Cardiac fibroblast (primary cell): Measurements from ENCODE around the gene ANKRD33B.
A peak's percentile ranks its signal among the peaks of the same experiment; 100 is the strongest.

Source experiments
- DNase-seq, 2 donors: peaks; one replicate each; pipeline versions ENCODE4 v3.0.0 to v3.0.0-alpha.2; 2010; ENCODE audit warnings: low read depth in 2 of 2
- H3K4me3 ChIP-seq, 2 donors: replicated peaks in 1 of 2; 1 replicate in 1 of 2; 2 replicates in 1 of 2; pipeline ENCODE4 v1.5.1; 2011; ENCODE audit warnings: low read depth in 2 of 2, low read length in 2 of 2, mild to moderate bottlenecking in 2 of 2, moderate library complexity in 1 of 2
- TF ChIP-seq, protein P1 (sequence below): IDR thresholded peaks from one replicate; pipeline ENCODE4 v1.5.1; 2011; ENCODE audit warnings: low read depth, mild to moderate bottlenecking, low read length, inconsistent platforms

ANKRD33B gene

DNA sequence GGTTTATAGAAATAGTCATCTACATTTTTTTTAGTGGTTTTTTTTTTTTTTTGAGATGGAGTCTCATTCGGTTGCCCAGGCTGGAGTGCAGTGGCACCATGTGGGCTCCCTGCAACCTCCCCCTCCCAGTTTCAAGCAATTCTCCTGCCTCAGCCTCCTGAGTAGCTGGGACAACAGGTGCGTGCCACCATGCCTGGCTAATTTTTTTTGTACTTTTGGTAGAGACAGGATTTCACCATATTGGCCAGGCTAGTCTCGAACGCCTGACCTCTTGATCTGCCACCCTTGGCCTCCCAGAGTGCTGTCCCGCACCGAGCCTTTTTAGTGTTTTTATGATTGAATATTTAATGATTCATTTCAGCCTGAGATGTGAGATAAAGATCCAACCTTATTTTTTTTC lies 27.3 kb downstream of the ANKRD33B start:
- DNase-seq: no peak
- H3K4me3 ChIP-seq: no peak overlapping the region

DNA sequence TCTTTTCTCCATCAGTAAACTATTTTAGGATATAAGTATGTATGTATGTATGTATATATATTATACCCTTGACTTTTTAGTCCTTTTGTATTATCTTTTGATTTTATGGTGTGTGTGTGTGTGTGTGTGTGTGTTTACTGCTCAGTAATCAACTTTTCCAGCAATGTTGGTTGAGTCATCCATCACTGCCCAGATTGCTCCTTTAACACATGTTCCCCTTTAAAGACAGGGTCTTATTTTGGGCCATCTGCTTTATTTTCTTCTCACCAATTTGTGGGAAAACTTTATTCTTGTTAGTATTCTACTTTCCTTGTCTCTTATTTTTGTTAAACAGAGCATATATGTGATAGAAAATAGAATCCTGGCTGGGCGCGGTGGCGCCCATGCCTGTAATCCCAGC lies 28.1 kb downstream of the ANKRD33B start:
- TF ChIP-seq, protein P1, sequence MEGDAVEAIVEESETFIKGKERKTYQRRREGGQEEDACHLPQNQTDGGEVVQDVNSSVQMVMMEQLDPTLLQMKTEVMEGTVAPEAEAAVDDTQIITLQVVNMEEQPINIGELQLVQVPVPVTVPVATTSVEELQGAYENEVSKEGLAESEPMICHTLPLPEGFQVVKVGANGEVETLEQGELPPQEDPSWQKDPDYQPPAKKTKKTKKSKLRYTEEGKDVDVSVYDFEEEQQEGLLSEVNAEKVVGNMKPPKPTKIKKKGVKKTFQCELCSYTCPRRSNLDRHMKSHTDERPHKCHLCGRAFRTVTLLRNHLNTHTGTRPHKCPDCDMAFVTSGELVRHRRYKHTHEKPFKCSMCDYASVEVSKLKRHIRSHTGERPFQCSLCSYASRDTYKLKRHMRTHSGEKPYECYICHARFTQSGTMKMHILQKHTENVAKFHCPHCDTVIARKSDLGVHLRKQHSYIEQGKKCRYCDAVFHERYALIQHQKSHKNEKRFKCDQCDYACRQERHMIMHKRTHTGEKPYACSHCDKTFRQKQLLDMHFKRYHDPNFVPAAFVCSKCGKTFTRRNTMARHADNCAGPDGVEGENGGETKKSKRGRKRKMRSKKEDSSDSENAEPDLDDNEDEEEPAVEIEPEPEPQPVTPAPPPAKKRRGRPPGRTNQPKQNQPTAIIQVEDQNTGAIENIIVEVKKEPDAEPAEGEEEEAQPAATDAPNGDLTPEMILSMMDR: no peak
- peak in 1 of 2 donors; percentile 48 for DNase-seq
- no peak overlapping the region for H3K4me3 ChIP-seq

More for the DNA sequence above, 27.3 kb downstream of the ANKRD33B start:
- TF ChIP-seq, protein P1: no peak

DNA sequence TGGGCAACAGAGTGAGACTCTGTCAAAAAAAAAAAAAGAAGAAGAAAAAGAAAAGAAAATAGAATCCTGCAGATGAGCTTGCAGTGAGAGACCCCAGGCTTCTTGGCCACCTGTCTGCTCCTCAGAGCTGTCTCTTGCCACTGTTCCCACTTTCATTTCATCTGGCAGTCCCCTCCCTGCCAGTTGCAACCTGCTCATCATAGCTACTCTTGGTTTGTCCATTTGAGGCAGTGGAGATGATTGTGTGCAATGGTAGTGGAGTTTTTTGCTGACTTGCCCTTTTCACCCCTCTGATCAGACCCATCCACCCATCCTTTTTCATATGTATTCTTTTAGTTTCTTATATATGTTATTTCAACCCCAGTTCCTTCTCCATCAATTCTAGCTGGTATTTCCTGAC lies 28.7 kb downstream of the ANKRD33B start:
- DNase-seq: no peak
- TF ChIP-seq, protein P1: no peak
- no peak overlapping the region for H3K4me3 ChIP-seq

DNA sequence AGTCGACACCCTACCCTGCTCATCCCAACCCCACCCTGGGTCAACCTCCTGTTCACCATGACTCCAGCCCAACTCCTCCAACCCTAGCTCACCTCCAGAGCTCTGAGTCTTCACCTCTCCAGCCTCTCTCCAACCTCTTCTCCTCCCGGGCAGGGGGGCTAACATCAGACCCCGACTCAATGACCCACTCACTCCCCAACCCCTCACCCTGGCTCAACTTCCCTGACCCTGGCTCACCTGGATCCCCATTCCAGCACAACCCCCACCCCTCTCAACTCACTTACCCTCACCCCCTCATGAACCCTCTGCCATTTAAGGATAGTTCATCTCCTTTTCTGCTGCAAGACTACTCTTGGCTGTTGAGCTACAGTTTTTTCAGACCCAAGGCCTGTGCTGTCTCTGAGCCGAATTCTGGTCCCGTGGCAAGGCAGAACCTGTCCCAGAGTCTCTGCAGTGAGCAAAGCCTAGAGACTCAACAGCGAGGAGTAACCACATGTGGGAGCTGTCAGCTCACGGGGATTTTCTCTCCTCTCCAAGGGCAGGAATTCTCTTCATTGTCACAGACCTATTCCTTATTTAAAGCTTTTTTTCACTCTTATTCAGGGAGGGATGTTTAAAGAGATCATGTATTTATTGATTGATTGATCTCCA lies 29.8 kb downstream of the ANKRD33B start:
- TF ChIP-seq, protein P1: no peak
- DNase-seq: no peak
- H3K4me3 ChIP-seq: no peak overlapping the region

DNA sequence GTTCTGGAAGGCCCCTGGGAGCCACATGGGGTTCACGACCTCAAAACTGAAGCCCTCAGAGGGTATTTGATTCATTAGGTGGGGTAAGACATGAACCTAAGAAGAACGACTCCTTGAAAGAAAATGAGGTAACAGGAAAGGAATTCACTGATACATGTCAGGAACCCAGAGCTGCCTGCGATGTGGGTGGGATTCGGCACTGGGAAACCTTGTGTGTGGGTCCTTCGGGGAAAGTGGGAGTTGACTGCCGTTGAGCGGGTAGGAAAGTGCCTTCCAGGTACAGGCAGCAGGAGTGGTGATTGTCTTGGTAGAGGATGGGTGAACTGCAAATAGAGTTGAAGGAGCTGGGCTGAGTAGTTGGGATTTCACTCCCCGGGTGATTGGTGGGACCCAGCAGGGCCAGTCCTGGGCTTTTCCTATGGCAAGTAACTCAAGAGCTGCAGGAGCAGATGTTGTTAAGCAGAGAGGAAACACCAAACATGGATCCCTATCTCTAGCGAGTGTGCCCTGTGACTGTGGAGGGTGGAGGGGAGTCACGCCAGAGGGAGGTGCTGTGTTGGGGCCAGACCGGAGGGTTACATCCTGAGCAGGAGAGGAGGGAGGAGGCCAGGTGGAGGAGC lies 30.8 kb downstream of the ANKRD33B start:
- H3K4me3 ChIP-seq: no peak overlapping the region
- TF ChIP-seq, protein P1: no peak
- DNase-seq: peak; percentile 41 to 45

DNA sequence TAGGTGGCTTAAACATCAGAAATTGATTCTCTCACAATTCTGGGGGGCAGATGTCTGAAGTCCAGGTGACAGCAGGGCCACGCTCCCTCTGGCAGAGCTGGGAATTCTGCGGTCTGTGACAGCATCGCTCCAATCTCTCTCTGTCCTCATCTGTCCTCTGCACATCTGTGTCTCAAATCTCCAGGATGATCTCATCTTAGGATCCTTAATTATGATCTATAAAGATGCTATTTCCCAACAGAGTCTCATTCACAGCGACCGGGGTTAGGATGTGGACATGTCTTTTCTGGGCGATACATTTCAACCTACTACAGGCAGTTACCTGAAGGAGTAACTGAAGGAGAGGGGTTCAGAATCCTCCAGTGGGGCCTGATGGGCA lies 31.4 kb downstream of the ANKRD33B start:
- TF ChIP-seq, protein P1: no peak
- peak in 1 of 2 donors; percentile 46 for DNase-seq
- peak overlapping the region in 1 of 2 donors; percentile 16 for H3K4me3 ChIP-seq
